HG02852 (cell line): ENCODE measurements around the gene MFAP3L.
"Not testable (repeated sequence)": the region's sequence is repeated elsewhere in the genome, so short reads cannot be mapped to it uniquely, and the experiment has no call there.

Experiments
- ATAC-seq: cut with Tn5 transposase; IDR thresholded peaks from one replicate; pipeline ENCODE4 v1.9.1; 2021; ENCODE audit warnings: mild to moderate bottlenecking, moderate library complexity; ENCODE audit not compliant: unreplicated experiment

The MFAP3L gene

GRCh38 chr4:169952236-169953002, 73.8 kb downstream of the MFAP3L start:
- peak; percentile 78 for ATAC-seq

- no peak for ATAC-seq
These were observed 77.9 kb downstream of the MFAP3L start for GRCh38 chr4:169948271-169948670.

- ATAC-seq = no peak
These were observed 80.6 kb downstream of the MFAP3L start for GRCh38 chr4:169945636-169946035.

GRCh38 chr4:169943601-169944000, 82.6 kb downstream of the MFAP3L start:
- ATAC-seq = not testable (repeated sequence)

GRCh38 chr4:169941141-169941540, 85.1 kb downstream of the MFAP3L start:
- ATAC-seq = no peak

GRCh38 chr4:169940460-169940859, 85.7 kb downstream of the MFAP3L start:
- ATAC-seq = no peak
